Measurements from ENCODE around the gene TRIM74.
"Not testable (repeated sequence)": the region's sequence is repeated elsewhere in the genome, so short reads cannot be mapped to it uniquely, and the experiment has no call there.

The TRIM74 gene

DNA sequence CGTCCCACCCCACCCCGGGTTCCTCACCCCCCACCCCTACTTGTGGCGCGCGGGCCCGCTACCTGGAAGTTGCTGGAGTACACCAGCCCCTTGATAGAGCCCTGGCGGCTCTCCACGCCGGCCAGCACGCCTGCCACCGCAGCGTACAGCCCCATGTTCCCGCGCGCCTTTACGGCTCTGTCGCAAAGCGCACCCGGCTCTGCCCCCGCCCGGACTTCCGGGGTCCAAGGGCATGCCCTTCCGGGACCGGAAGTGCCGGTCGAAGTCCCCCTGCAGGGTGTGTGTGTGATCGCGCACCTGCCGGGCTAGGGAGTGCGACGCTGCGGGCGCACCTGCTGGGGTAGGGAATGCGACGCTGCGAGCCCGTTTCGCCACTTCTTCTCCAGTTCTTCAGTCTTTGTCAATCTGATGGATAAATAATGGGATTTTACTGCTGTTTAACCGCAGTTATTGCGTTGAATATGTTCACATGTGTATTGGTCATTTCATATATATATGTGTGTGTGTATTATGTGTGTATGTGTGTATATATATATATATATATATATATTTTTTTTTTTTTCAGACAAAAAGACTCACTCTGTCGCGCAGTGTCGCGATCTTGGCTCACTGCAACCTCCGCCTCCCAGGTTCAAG, 14.6 kb downstream of the TRIM74 start:
- DNase-seq, result not testable (repeated sequence)

DNA sequence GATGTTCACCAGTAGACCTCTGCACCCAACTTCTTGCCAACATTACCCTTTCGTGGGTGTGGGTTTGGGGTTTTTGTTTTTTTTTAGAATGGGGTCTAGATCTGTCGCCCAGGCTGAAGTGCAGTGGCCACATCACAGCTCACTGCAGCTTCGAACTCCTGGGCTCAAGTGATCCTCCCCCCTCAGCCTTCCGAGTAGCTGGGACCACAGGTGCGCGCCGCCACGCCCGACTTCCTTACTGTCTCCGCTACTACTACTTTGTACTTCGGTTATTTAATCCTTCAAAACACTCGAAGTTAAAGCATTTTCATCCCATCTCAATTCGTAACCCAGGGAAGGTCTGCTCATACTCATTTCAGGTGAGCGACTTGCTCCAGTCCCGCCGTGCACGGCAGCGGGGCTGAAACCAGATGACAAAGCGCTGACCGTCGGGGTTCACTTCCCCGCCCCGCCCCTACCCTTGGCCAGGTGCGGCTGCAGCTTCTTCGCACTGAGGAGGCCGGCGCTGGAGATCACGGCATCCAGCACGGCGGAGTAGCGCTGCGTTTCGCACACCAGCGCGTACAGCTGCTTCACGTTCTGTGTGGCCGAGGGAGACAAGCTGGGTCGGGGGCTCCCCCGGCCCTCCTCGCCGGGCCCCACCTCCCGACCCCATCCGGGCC, 15.2 kb downstream of the TRIM74 start:
- DNase-seq, result not testable (repeated sequence)

DNA sequence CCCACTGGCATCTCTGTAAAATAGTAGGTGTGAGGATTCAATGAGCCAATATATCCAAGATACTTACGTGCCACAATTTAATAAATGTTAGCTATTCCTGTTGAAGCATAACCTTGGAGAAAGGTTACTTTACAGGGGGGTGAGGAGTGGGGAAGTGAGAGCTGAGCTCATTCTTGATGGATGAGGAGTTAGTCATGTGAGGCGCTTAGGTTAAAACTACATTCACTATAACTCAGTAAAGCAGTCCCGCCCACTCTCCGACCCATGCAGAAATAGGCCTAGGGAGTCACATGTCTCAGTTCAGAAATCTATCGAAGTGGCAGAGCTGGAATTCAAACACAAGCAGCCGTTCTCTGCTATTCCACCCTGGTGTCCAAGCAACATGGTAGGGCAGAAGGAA, 18.8 kb downstream of the TRIM74 start:
- DNase-seq, result not testable (repeated sequence)

DNA sequence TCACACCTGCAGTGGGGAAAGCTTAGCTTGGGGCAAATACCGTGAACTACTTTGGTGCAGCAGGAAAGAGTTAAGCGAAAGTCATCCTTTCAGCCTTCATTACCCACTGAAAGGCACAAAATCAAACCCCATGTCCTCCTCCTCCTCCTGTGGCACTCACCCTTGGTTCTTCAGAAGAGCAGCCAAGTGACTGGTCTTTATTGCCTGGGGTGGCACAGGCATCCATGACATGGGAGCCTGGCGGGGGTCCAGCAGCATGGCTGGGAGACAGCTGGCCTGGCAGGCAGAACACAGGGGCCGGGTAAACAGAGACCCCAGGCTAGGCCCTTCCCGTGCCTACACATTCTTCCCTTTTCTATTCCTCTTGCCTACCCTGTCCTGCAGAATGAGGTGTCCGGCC, 19.6 kb downstream of the TRIM74 start:
- not testable (repeated sequence) for DNase-seq

DNA sequence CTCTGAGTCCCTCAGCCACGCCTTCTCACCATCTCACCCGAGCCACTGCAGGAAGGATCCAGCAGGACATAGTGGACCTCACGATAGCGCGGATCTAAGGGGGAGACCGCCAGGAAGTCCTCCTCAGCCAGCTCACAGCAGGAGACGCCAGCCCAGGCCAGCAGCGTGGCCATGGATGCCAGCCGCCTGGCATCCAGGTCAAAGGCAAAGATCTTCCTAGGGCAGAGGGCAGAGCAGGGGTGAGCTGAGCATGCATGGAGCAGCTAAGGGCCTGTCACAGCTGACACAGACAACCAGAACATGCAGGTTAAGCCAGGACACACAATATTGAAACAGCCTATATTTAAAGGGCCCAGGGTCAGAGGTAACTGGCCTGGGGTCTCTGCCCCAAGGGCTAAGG, 20.0 kb downstream of the TRIM74 start:
- DNase-seq, result not testable (repeated sequence)

DNA sequence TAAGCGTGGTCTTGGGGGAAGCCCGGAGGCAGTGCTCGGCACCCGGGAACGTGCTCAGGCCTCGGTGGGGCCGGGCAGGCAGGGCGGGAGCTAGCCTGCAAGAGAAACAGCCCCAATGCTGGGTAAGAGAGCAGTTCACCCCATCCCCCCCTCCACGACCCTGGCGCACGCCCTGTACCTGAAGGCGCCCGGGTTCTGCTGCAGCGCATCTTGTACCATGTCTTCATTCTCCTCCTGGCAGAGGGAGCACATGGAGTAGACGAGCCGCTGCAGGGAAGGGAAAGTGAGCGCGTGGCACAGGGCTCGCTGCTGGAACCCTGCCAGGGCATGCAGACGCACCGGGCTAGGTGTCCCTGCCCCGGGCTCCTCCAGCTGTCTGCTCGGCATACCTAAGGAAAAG, 20.6 kb downstream of the TRIM74 start:
- DNase-seq, result not testable (repeated sequence)

DNA sequence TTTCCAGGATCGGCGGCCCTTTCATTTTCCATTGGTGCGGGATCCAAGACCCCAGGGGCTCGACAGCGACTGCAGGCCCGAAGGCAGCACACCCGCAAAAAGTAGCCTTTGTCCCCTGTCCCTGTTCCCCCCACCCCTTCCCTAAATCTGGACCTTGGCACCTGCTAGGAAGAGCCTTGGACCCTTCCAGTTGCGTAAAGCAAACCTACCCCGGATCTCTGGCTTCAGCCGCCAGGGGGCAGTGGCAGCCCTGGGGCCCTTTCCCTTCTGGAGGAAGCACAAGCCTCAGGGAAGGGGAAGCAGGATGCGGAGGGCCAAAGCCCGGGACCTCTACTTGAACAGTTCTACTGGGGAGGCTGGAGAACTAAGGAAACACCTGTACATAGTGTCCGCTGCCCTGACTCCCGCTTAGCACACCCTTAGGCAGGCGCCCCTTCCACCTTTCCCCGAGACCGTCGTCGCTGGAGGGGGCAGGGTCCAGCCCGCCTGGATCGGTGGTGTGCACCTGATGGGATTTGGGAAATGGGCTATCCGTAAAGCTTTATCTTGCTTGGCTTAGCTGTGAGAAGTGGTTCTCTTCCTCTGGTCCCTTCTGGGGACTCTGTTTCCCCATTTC, 23.0 kb downstream of the TRIM74 start:
- not testable (repeated sequence) for DNase-seq

DNA sequence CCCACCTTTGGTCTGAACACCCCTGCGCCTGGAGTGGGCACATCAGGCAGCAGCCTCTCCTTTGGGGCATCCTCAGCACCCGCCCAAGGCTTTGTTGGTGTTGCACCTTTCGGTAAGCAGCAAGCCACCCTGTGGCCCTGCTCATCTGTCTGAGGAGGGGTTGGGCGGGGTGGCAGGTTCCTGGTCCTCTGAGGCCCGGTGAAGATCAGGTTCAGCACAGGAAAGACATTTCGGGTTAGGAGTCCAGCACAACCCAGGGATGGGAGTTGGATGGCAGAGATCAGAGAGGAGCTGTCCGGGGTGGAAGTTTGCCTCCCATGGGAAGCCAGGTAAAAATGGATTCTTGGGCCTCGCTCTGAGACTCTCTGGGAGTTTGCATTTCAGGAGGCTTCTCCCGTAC, 23.7 kb downstream of the TRIM74 start:
- DNase-seq, result not testable (repeated sequence)

DNA sequence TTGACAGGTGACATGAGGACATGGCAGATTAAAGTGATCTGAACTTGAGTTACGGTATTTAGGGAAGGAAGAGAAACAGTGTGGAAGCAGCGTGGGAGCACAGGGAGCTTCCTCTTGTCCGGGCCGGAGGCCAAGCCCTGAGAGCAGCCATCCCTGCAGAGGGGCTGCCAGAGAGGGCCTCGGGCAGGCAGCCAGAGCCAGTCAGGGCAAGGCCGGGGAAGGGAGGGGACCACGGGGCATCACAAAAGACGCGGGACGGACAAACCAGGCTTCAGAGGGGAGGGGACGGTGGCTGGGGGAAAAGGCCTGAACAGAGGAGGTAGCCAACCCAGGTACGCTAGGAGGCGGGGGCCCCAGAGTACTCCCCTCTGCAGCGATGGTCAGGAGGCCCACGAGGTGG, 24.3 kb downstream of the TRIM74 start:
- not testable (repeated sequence) for DNase-seq

DNA sequence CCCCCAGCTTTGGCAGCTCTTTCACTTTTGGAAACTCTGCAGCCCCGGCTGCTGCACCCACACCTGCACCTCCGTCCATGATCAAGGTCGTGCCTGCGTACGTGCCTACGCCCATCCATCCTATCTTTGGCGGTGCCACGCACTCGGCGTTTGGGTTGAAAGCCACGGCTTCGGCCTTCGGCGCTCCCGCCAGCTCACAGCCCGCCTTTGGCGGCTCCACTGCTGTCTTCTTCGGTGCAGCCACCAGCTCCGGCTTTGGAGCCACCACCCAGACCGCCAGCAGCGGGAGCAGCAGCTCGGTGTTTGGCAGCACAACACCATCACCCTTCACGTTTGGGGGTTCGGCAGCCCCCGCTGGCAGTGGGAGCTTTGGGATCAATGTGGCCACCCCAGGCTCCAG, 26.3 kb downstream of the TRIM74 start:
- DNase-seq, result not testable (repeated sequence)

DNA sequence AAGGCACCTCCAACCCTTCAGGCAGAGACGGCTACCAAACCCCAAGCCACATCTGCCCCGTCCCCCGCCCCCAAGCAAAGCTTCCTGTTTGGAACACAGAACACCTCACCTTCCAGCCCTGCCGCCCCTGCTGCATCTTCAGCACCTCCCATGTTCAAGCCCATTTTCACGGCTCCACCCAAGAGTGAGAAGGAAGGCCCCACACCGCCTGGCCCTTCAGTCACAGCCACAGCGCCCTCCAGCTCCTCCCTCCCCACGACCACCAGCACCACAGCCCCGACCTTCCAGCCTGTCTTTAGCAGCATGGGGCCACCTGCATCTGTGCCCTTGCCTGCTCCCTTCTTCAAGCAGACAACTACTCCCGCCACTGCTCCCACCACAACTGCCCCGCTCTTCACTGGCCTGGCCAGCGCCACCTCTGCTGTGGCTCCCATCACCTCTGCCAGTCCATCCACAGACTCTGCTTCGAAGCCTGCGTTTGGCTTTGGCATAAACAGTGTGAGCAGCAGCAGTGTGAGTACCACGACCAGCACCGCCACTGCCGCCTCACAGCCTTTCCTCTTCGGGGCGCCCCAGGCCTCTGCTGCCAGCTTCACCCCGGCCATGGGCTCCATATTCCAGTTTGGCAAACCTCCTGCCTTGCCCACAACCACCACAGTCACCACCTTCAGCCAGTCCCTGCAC, 27.1 kb downstream of the TRIM74 start:
- DNase-seq, result not testable (repeated sequence)

DNA sequence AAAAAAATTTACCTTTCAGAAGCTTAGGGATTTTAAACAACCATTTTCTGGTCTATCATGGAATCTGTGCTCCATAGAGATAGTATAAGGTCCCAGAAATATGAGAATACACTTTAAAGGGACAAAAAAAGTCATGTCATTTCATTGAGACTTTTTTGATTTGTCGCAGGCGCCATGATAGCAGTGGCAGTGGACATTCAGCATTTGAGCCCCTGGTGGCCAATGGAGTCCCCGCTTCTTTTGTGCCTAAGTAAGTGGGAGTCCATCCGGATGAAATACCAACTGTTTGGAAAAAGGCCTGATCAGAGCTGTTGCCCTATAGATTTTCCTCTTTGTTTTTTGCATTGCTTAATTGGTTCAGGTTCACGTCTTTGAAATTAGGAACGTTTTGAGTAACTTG, 41.0 kb downstream of the TRIM74 start:
- not testable (repeated sequence) for DNase-seq

DNA sequence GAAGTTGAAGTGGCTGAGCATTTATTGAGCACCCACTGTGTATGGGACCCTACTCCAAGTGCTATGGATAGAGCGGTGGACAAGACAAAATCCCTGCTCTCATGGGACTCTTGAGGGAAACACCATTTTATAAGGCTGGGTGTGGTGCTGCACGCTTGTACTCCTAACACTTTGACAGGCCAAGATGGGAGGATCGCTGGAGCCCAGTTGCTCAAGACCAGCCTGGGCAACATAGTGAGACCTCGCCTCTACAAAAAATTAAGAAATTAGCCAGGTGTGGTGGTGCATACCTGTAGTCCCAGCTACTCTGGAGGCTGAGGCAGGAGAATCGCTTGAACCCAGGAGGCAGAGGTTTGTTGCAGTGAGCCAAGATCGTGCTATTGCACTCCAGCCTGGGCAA, 41.5 kb downstream of the TRIM74 start:
- DNase-seq, result not testable (repeated sequence)

DNA sequence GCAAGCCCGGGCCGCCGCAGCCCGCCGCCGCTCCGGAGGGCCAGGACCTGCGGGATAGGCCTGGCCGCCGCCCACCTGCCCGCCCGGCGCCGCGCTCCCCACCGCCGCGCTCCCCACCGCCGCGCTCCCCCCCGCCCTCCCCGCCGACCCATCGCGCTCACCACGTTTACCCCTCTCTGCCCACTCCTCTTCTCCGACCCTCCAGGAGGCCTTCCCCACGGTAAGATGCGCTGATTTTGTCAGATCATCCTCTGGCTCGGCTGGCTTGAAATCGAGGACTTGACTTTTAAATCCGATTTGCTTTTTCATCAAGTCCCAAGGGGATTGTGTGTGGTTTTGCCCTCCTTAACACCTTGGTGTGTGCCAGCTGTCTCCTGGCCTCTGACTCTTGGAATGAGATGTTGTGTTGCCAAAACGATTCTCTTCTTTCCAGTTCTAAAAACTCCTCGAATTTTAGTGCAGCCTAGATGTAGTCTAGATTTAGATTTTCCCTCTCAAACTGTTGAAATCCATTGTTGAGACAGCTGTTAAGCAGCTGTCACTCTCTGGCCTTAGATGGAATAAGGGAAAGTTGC, 43.6 kb downstream of the TRIM74 start:
- peak; percentile 14 for DNase-seq

DNA sequence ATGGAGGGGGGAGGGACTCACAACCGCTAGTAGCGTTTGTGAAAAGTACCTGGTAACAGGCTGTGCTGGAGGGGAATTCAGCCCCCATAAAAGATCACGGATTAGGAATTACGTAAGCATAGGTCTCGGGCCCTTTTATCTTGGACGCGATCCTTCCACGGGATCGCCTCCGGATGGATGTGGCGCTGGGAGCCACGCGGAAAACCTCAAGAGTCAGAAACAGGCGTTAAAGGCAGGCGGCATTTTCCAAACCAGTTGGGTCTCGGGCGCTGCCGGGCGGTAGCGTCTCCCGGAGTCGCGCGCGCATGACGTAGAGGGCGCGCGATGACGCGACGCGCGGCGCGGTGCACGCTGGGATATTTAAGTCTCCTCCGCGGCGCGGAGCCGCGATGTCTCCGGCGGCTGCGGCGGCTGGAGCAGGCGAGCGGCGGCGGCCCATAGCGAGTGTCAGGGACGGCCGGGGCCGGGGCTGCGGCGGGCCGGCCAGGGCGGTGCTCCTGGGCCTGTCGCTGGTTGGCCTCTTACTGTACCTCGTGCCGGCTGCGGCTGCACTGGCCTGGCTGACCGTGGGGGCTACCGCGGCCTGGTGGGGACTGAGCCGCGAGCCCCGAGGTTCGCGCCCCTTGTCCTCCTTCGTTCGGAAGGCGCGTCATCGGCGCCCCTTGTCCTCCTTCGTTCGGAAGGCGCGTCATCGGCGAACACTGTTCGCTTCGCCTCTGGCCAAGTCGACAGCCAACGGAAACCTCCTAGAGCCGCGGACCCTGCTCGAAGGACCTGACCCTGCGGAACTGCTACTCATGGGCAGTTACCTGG, 44.3 kb downstream of the TRIM74 start, which contains the start of gene POM121:
Gene POM121, plus strand, starts transcription at position 363 of the 813 bp plus-strand sequence. Its CDS starts 27 bp downstream, at position 390.
- peak; percentile 93 for DNase-seq

DNA sequence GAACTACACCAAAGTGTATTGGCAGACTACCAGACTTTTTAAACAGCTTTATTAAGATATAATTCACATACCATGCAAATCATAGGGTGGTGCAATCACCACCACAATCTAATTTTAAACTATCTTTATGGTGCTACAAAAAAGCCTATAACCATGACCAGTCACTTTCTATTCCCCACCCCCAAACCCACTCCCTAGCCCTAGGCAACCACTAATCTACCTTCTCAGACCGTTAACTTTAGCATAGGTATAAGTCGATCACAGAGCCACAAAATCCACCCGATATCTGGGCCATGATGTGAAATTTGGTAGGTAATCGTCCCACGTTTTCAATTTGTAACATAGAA, 44.9 kb downstream of the TRIM74 start:
- DNase-seq, result no peak

DNA sequence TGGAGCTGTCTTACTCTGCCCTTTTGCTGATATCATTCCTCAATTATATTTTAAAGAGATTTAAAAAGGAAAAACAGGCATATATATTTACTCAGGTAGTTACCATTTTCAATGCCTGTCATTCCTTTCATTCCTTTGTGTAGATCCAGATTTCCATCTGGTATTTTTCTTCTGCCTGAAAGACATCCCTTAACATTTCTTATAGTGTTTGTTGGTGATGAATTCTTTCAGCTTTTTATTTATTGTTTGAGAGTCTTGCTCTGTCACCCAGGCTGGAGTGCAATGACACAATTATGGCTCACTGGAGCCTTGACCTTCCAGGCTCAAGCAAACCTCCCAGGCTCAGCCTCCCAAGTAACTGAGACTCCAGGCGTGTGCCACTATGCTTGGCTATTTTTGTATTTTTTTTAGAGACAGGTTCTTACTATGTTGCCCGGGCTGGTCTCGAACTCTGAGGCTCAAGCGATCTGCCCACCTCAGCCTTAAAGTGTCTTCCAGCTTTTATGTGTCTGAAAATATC, 50.0 kb downstream of the TRIM74 start:
- DNase-seq, result no peak

DNA sequence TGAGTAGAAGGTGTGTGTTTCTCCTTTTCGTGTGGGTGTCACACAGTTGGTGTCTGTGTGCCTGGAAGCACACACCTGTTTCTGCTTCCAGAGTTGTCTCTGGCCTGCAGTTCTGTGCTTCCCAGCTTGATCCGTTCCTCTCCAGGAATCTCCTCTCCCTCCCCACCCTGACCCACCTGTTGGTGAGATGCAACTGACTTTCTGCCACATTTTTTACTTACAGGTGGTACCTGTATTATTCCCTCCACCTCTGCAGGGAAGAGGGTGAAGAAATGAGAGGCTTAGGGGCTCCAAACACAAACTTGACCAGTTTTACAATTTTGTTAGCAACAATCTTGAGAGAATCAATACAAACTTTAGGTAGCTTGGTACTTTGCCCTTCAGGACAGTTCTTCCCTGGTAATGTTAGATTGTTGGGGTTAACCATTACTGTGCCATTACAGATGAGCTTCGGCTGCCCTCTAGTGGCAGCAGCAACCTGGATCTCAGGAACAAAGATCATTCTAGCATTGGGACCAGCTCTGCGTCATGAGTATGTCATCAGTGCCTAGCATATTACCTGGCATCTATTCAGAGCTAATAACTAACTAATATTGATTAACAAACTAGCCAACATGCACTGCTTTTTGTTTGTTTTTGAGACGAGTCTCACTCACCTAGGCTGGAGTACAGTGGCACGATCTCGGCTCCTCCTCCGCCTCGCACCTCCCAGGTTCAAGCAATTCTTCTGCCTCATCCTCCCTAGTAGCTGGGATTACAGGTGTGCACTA, 54.3 kb downstream of the TRIM74 start:
- DNase-seq, result peak; percentile 33

DNA sequence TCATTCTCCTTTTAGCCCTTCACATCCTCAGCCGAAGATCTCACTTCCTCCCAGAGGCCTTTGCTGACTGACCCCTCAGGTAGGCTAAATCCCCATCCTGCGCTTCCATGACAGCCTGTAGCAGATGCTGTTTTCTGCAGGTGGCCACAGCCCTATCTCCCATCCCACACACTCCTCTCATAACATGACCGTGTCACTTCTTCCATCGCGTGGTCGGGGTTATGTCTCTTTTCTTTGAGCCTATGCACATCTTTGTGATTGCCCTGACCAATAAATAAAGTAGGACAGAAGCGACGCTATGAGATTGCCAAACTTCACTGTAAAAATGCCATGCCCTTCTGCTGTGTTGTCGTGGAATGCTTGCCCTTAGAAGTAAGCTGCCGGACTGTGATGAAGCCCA, 55.5 kb downstream of the TRIM74 start:
- not testable (repeated sequence) for DNase-seq

DNA sequence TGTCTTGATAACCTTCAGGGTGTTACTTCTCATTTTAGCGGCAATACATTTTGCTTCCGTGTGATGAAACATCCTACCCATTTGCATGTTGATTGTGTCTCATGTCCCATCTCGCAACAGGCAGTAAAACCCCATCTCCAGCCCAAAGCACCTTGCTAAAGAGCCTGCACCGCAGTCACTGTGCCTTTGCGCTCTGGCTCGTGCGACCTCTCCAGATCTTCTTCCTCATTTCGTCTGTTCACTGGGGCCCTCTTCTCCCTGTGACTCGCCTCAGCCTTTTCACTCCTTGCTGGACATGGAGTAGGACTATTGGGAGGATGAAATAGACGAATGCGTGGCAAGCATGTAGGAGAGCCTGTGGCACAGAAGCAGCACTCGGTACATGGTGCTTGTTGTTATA, 57.9 kb downstream of the TRIM74 start:
- not testable (repeated sequence) for DNase-seq
